HG03280 (cell line): ENCODE data around the gene PTCHD1.

Experiments
- ATAC-seq: cut with Tn5 transposase; IDR thresholded peaks from one replicate; pipeline ENCODE4 v1.9.1; 2021; ENCODE audit warnings: mild to moderate bottlenecking, moderate library complexity; ENCODE audit not compliant: unreplicated experiment

Gene PTCHD1

GRCh38 chrX:23394421-23394820, 59.8 kb downstream of the PTCHD1 start:
- no peak for ATAC-seq

DNA sequence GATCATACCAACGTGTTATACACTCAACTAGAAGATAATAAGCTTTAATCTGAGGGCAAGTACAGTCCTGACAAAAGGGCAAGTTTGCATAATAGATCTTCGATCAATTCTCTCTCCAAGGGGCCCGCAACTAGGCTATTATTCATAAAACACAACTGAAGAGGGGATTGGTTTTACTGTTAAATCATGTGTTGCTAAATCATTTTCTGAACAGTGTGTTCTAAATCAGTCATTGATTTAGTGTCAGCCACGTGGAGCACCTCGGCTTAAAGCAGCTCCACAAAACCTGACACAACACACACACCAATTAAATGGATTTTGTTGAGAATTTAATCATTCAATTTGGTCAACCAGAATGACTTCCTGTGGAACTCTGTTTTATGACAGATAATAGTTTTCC, 61.6 kb downstream of the PTCHD1 start:
- ATAC-seq = no peak

- no peak for ATAC-seq
These were observed 63.9 kb downstream of the PTCHD1 start for GRCh38 chrX:23398570-23398969.

DNA sequence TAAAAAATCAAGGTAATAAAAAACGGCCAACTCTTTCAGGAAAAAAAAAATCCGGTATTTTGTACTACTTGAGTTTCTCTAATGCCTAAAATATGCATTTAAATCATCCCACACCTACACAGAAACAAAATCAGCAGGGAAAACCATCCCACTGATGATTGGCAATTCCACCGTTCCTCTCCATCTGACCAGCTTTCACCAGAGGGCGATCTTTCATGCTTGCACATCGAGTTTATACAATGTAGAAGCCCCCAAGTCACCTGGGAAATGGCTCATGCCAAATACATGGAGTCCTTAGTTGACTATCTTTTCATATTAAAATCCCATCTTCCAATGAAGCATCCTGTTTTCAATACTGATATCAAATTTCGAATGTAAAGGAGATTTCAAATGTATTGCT, 69.2 kb downstream of the PTCHD1 start:
- no peak for ATAC-seq

DNA sequence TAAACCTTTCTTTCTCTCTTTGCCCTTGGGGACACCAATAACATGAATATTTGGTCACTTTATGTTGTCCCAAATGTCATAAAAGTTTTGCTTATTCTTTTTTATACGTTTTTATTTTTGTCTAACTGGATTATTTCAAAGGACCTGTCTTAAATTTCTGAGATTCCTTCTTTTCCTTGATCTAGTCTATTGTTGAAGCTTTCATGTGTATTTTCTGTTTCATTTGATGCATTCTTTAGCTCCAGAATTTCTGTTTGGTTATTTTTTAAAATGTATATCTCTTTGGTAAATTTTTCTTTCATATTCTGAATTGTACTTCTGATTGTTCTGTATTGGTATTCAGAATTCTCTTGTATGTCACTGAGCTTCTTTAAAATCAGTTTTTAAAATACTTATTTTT, 88.3 kb downstream of the PTCHD1 start:
- no peak for ATAC-seq

- no peak for ATAC-seq
These were observed 99.8 kb downstream of the PTCHD1 start for GRCh38 chrX:23434356-23434884.

- no peak for ATAC-seq
These were observed 100.5 kb downstream of the PTCHD1 start for GRCh38 chrX:23435108-23435507.

GRCh38 chrX:23435575-23435974, 100.9 kb downstream of the PTCHD1 start:
- ATAC-seq = no peak

DNA sequence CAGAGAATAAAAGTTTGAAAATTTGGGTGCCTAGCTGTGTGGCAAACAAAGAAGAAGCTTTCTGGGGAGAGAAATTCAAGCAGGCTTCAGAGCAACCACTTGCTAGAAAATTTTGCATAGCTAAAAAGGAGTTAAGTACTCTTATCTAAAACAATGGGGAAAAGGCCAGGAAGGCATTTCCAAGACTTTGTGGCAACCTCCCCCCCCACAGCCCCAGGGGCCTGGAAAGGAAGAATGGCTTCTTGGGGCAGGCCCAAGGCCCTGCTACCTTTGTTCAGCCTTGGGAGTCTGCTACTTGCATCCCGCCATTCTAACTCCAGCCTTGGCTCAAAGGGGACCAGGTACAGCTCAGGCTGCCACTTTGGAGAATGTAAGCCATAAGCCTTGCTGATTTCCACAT, 102.2 kb downstream of the PTCHD1 start:
- no peak for ATAC-seq

DNA sequence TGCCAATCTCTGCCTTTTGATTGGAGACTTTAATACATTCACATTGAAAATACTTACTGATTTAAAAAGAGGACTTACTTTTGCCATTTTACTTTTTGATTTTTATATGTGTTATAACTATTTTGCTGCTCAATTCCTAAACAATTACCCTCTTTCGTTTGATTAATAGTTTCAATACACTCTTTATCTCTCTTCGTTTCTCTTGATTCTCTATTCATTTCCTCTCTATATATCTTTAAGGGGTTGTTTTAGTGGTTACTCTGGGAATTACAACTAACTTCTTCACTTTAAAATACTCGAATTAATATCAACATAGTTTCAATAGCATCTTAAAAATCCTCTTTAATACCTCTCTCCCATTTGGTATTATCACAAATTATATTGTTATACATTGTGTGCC, 116.6 kb downstream of the PTCHD1 start:
- ATAC-seq = no peak
